HEK293T (cell line): Measurements from ENCODE around the gene RAD51D.

ENCODE experiments used
- FOXA1 ChIP-seq: fragments of 450-650 bp; IDR thresholded peaks from 2 replicates; pipeline ENCODE4 v1.6.1; 2016; ENCODE audit warnings: mild to moderate bottlenecking
- FOXK2 ChIP-seq: fragments of 450-650 bp; IDR thresholded peaks from 2 replicates; pipeline ENCODE4 v1.6.1; 2016; ENCODE audit warnings: mild to moderate bottlenecking
- FOXM1 ChIP-seq: fragments of 450-650 bp; IDR thresholded peaks from 2 replicates; pipeline ENCODE4 v1.6.1; 2017; ENCODE audit warnings: mild to moderate bottlenecking, borderline replicate concordance
- PKNOX1 ChIP-seq: fragments of 450-650 bp; IDR thresholded peaks from 2 replicates; pipeline ENCODE4 v1.6.1; 2016
- SP1 ChIP-seq: fragments of 450-650 bp; IDR thresholded peaks from 2 replicates; pipeline ENCODE4 v1.6.1; 2017
- SUZ12 ChIP-seq: fragments of 450-650 bp; IDR thresholded peaks from 2 replicates; pipeline ENCODE4 v1.6.1; 2016; ENCODE audit warnings: mild to moderate bottlenecking
- ZNF384 ChIP-seq: fragments of 450-650 bp; IDR thresholded peaks from 2 replicates; pipeline ENCODE4 v1.6.1; 2016

GRCh38 chr17:35119370-35120165 is at the start of gene RAD51D:
- TF ChIP-seq ZNF384 (no peak), FOXA1 (no peak), SP1 (no peak), PKNOX1 (no peak), FOXM1 (no peak; the same call in 1 of the 2 replicates), SUZ12 (no peak), FOXK2 (no peak)
